HL-60/S4 treated with phorbol 12-myristate 13-acetate at 8.2 ng/mL for 4 days and 3 days (cell line): ENCODE measurements around the gene TMEM109.
"Not testable (repeated sequence)": the region's sequence is repeated elsewhere in the genome, so short reads cannot be mapped to it uniquely, and the experiment has no call there.

Experiments
- in situ Hi-C: fragments of 300-500 bp; cut with MboI; formaldehyde crosslinking; loops from 2 replicates; pipeline ENCODE4 v1.15.0; 2022; ENCODE audit warnings: low sequenced_read_pairs

Gene TMEM109

GRCh38 chr11:60909680-60910280 is 4.2 kb upstream of the TMEM109 start:
- in situ Hi-C loops: not testable (repeated sequence)

- in situ Hi-C loops: no loop called here
Observed at GRCh38 chr11:60910281-60910687, 3.7 kb upstream of the TMEM109 start.

GRCh38 chr11:60910711-60911380 is 3.1 kb upstream of the TMEM109 start:
- in situ Hi-C loops: no loop called here

GRCh38 chr11:60912223-60912850 is 1.6 kb upstream of the TMEM109 start:
- in situ Hi-C loops: no loop called here

- in situ Hi-C loops: no loop called here
Observed at GRCh38 chr11:60912851-60913528, 968 bp upstream of the TMEM109 start.

GRCh38 chr11:60914633-60915247 is 782 bp downstream of the TMEM109 start:
- in situ Hi-C loops: no loop called here

GRCh38 chr11:60915248-60915914 is 1.4 kb downstream of the TMEM109 start:
- in situ Hi-C loops: no loop called here

GRCh38 chr11:60916669-60917206 is 2.8 kb downstream of the TMEM109 start:
- in situ Hi-C loops: no loop called here

GRCh38 chr11:60917267-60917666 is 3.3 kb downstream of the TMEM109 start:
- in situ Hi-C loops: no loop called here

GRCh38 chr11:60918251-60918938 is 4.4 kb downstream of the TMEM109 start:
- in situ Hi-C loops: no loop called here

- in situ Hi-C loops: no loop called here
Observed at GRCh38 chr11:60918939-60919265, 4.9 kb downstream of the TMEM109 start.

GRCh38 chr11:60919320-60919719 is 5.4 kb downstream of the TMEM109 start:
- in situ Hi-C loops: no loop called here

- in situ Hi-C loops: no loop called here
Observed at GRCh38 chr11:60919956-60920355, 6.0 kb downstream of the TMEM109 start.

- in situ Hi-C loops: no loop called here
Observed at GRCh38 chr11:60921259-60921658, 7.3 kb downstream of the TMEM109 start.

- in situ Hi-C loops: no loop called here
Observed at GRCh38 chr11:60921777-60922335, 7.9 kb downstream of the TMEM109 start.

GRCh38 chr11:60922906-60923305 is 8.9 kb downstream of the TMEM109 start:
- in situ Hi-C loops: no loop called here

- in situ Hi-C loops: no loop called here
Observed at GRCh38 chr11:60923326-60923725, 9.4 kb downstream of the TMEM109 start.

GRCh38 chr11:60923800-60924109 is 9.8 kb downstream of the TMEM109 start:
- in situ Hi-C loops: no loop called here

- in situ Hi-C loops: no loop called here
Observed at GRCh38 chr11:60924110-60924905, 10.3 kb downstream of the TMEM109 start, which contains the start of gene TMEM132A. Gene TMEM132A (plus strand): TSS chr11:60924460. CDS start chr11:60924634, 174 bp downstream.
